ENCODE measurements around the gene KRTAP5-6.
"Not testable (repeated sequence)": the region's sequence is repeated elsewhere in the genome, so short reads cannot be mapped to it uniquely, and the experiment has no call there.

The KRTAP5-6 gene

GRCh38 chr11:1660111-1660867 lies 36.7 kb upstream of the KRTAP5-6 start:
- no peak for DNase-seq
- H3K4me3 ChIP-seq (ENCODE audit: low read depth, low read length) = no peak overlapping the region
- H3K9me3 ChIP-seq (ENCODE audit: severe bottlenecking) = no peaks in the 10 kb centered on the region
- no peak for TF ChIP-seq CTCF (IDR thresholded peaks at IDR 0.05; ENCODE audit: low read depth, low read length)
- no peaks in the 10 kb centered on the region for H3K36me3 ChIP-seq
- no peak overlapping the region for H3K27ac ChIP-seq
- H3K27me3 ChIP-seq (ENCODE audit: insufficient read depth, low read depth, severe bottlenecking) = peaks cover 46% of the 10 kb centered on the region

GRCh38 chr11:1661454-1662269 lies 35.3 kb upstream of the KRTAP5-6 start:
- H3K9me3 ChIP-seq (ENCODE audit: severe bottlenecking); DNase-seq; H3K27ac ChIP-seq; H3K36me3 ChIP-seq; H3K4me3 ChIP-seq (ENCODE audit: low read depth, low read length): not testable (repeated sequence)
- H3K27me3 ChIP-seq (ENCODE audit: insufficient read depth, low read depth, severe bottlenecking) = peaks cover 32% of the 10 kb centered on the region

GRCh38 chr11:1662699-1663283 lies 34.2 kb upstream of the KRTAP5-6 start:
- not testable (repeated sequence) for H3K4me3 ChIP-seq (ENCODE audit: low read depth, low read length); H3K9me3 ChIP-seq (ENCODE audit: severe bottlenecking); DNase-seq; H3K27ac ChIP-seq; H3K36me3 ChIP-seq
- peaks cover 30% of the 10 kb centered on the region for H3K27me3 ChIP-seq (ENCODE audit: insufficient read depth, low read depth, severe bottlenecking)

GRCh38 chr11:1665313-1665712 lies 31.7 kb upstream of the KRTAP5-6 start:
- Histone ChIP-seq H3K4me3 (ENCODE audit: low read depth, low read length) (no peak overlapping the region), H3K27me3 (ENCODE audit: insufficient read depth, low read depth, severe bottlenecking) (peaks cover 30% of the 10 kb centered on the region), H3K27ac (no peak overlapping the region), H3K9me3 (ENCODE audit: severe bottlenecking) (no peaks in the 10 kb centered on the region), H3K36me3 (no peaks in the 10 kb centered on the region)
- no peak for TF ChIP-seq CTCF (IDR thresholded peaks at IDR 0.05; ENCODE audit: low read depth, low read length)
- DNase-seq = no peak

GRCh38 chr11:1667121-1667850 lies 29.7 kb upstream of the KRTAP5-6 start:
- Histone ChIP-seq H3K9me3 (ENCODE audit: severe bottlenecking) (no peaks in the 10 kb centered on the region), H3K36me3 (no peaks in the 10 kb centered on the region), H3K4me3 (ENCODE audit: low read depth, low read length) (no peak overlapping the region), H3K27me3 (ENCODE audit: insufficient read depth, low read depth, severe bottlenecking) (peaks cover 31% of the 10 kb centered on the region), H3K27ac (no peak overlapping the region)
- no peak for TF ChIP-seq CTCF (IDR thresholded peaks at IDR 0.05; ENCODE audit: low read depth, low read length)
- no peak for DNase-seq

- no peak overlapping the region for H3K27ac ChIP-seq
- H3K27me3 ChIP-seq (ENCODE audit: insufficient read depth, low read depth, severe bottlenecking) = peaks cover 36% of the 10 kb centered on the region
- H3K4me3 ChIP-seq (ENCODE audit: low read depth, low read length) = no peak overlapping the region
- DNase-seq = no peak
- no peaks in the 10 kb centered on the region for H3K9me3 ChIP-seq (ENCODE audit: severe bottlenecking)
- H3K36me3 ChIP-seq = no peaks in the 10 kb centered on the region
- no peak for TF ChIP-seq CTCF (IDR thresholded peaks at IDR 0.05; ENCODE audit: low read depth, low read length)
Observed at GRCh38 chr11:1667906-1668305, 29.1 kb upstream of the KRTAP5-6 start.

Data from WERI-Rb-1 (cell line).